ENCODE measurements around the gene PNRC1.
"Not testable (repeated sequence)": the region's sequence is repeated elsewhere in the genome, so short reads cannot be mapped to it uniquely, and the experiment has no call there.

PNRC1 gene

DNA sequence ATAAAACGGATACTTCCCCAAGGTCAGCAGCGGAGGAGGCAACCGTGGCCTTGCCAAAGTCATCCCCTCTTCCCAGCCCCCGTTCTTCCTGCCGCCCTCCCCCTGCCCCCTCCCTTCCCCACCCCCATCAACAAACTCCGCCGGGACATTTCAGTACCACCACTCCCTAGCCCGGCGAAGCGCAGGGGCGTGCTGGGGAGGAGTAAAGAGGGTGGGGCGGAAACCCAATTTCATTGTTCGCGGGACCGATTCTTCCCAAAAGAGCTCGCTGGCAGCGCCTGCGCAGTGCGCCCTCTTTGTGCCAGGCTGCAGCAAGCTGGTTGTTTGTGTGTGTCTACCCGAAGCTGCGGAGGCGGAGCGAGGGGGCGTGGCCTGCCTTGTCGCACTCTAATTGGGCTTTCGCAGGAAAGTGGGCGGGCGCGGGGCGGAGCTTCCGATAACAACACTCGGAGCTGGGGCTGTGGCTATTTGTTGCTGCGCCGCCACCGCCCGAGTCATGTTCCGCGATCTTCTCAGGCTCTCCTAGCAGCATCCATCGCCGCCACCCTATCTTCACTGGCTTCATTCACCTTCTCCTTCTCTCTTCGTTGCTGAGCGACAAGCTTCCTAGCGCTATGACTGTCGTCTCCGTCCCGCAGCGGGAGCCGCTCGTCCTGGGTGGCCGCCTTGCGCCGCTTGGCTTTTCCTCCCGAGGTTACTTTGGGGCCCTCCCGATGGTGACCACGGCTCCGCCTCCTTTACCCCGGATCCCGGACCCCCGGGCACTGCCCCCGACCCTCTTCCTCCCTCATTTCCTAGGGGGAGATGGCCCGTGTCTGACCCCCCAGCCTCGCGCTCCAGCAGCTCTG lies at the start of gene PNRC1:
Gene PNRC1 (plus strand): TSS at position 471 of the 848 bp plus-strand sequence. CDS start 144 bp downstream, at position 615.
- peak; percentile 100 for DNase-seq
- H3K27me3 Mint-ChIP-seq (ENCODE audit: low read depth, poor library complexity) = peaks cover 4% of the 10 kb centered on the region

GRCh38 chr6:89032599-89032998 lies 48.0 kb upstream of the PNRC1 start:
- Mint-ChIP-seq H3K4me3 (no peak overlapping the region), H3K9me3 (peaks cover 5% of the 10 kb centered on the region), H3K27me3 (ENCODE audit: low read depth, poor library complexity) (peaks cover 10% of the 10 kb centered on the region), H3K4me1 (peaks cover 19% of the 10 kb centered on the region), H3K36me3 (ENCODE audit: low read depth) (no peaks in the 10 kb centered on the region), H3K27ac (no peak overlapping the region)
- TF ChIP-seq CTCF (IDR thresholded peaks at IDR 0.05) = no peak
- DNase-seq = no peak

More for the DNA sequence above, at the start of gene PNRC1:
- no peaks in the 10 kb centered on the region for H3K9me3 Mint-ChIP-seq
- peak within 1 kb of the TSS; percentile 98 for H3K27ac Mint-ChIP-seq
- peaks cover 31% of the 10 kb centered on the region for H3K36me3 Mint-ChIP-seq (ENCODE audit: low read depth)
- H3K4me1 Mint-ChIP-seq = peaks cover 45% of the 10 kb centered on the region
- TF ChIP-seq CTCF (IDR thresholded peaks at IDR 0.05) = no peak
- H3K4me3 Mint-ChIP-seq = peak within 1 kb of the TSS; percentile 97

GRCh38 chr6:89033461-89033860 lies 47.1 kb upstream of the PNRC1 start:
- H3K27me3 Mint-ChIP-seq (ENCODE audit: low read depth, poor library complexity) = peaks cover 10% of the 10 kb centered on the region
- H3K9me3 Mint-ChIP-seq = peaks cover 14% of the 10 kb centered on the region
- no peak overlapping the region for H3K27ac Mint-ChIP-seq
- H3K4me1 Mint-ChIP-seq = peaks cover 19% of the 10 kb centered on the region
- no peak for TF ChIP-seq CTCF (IDR thresholded peaks at IDR 0.05)
- H3K4me3 Mint-ChIP-seq = no peak overlapping the region
- H3K36me3 Mint-ChIP-seq (ENCODE audit: low read depth) = peaks cover 2% of the 10 kb centered on the region
- no peak for DNase-seq

DNA sequence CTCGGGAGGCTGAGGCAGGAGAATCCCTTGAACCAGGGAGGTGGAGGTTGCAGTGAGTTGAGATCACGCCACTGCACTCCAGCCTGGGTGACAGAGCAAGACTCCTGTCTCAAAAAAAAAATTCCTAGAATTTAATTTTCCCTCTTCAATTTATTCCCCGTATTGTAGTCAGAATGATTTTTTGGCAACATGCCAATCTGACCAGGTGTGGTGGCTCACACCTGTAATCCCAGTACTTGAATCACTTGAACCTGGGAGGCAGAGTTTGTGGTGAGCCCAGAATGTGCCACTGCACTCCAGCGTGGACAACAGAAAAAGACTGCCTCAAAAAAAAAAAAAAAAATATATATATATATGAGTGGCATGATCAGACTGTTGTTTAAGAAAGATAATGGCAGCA lies 46.4 kb upstream of the PNRC1 start:
- peaks cover 20% of the 10 kb centered on the region for H3K9me3 Mint-ChIP-seq
- H3K4me1 Mint-ChIP-seq = peaks cover 19% of the 10 kb centered on the region
- H3K27ac Mint-ChIP-seq; DNase-seq; H3K27me3 Mint-ChIP-seq (ENCODE audit: low read depth, poor library complexity); H3K4me3 Mint-ChIP-seq; H3K36me3 Mint-ChIP-seq (ENCODE audit: low read depth): not testable (repeated sequence)

DNA sequence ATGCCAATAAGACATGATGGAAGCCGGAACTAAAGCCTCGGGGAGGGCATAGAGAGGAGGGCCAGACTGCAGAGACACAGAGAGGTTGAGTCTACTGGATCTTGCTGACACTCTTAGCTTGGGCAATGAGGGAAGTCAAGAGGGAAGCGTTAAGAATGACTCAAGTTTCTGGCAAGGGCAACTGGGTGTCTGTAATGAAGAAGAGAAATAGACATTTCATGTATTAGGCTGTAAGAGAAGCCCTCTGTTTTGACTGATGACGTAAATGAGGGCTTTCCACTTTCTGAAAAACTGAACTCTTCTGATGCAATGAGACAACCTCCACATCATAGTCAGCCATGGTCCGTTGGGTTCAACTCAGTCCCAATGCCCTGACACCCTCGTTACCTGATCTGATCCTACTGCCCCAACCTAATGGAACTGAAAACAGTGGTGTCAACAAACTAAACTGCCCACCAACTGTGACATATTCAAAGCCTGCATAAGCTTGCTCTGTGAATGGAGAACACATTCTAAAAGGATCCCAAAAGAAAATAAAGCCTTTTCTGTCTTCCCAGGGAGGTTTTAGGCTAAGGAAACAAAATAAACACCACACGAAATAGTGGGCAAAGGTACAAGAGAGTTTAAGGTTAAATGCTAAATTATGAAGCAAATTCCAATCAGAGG lies 45.8 kb upstream of the PNRC1 start:
- H3K9me3 Mint-ChIP-seq = peaks cover 21% of the 10 kb centered on the region
- peaks cover 9% of the 10 kb centered on the region for H3K36me3 Mint-ChIP-seq (ENCODE audit: low read depth)
- no peak overlapping the region for H3K4me3 Mint-ChIP-seq
- peaks cover 19% of the 10 kb centered on the region for H3K4me1 Mint-ChIP-seq
- no peak overlapping the region for H3K27ac Mint-ChIP-seq
- no peak for TF ChIP-seq CTCF (IDR thresholded peaks at IDR 0.05)
- peaks cover 5% of the 10 kb centered on the region for H3K27me3 Mint-ChIP-seq (ENCODE audit: low read depth, poor library complexity)
- DNase-seq = no peak

GRCh38 chr6:89035252-89036101 lies 45.1 kb upstream of the PNRC1 start:
- Mint-ChIP-seq H3K27ac (peak overlapping the region; percentile 88), H3K4me3 (no peak overlapping the region), H3K27me3 (ENCODE audit: low read depth, poor library complexity) (peaks cover 7% of the 10 kb centered on the region), H3K9me3 (peaks cover 25% of the 10 kb centered on the region), H3K36me3 (ENCODE audit: low read depth) (peaks cover 9% of the 10 kb centered on the region), H3K4me1 (peaks cover 19% of the 10 kb centered on the region)
- TF ChIP-seq CTCF (IDR thresholded peaks at IDR 0.05) = no peak
- DNase-seq = no peak
